Measurements from ENCODE around the gene CR1.

GRCh38 chr1:207646944-207647579 is 151.1 kb downstream of the CR1 start:
- TF ChIP-seq CTCF (conservative IDR thresholded peaks at IDR 0.05; ENCODE audit: low read length): no peak
- no peak for TF ChIP-seq EZH2phosphoT487 (IDR thresholded peaks at IDR 0.05; ENCODE audit: borderline replicate concordance, low read depth, low read length)

Measured in OCI-LY7 (cell line).